Aorta (tissue), 5 donors: ENCODE results near the gene ADAM12. TPM values are rescaled to one million over a fixed set of nuclear protein-coding genes. Genes with fewer than 3 reads are reported as not detected.

Source experiments
- ATAC-seq: fragments of 200-7000 bp; cut with Tn5 transposase; one replicate; pipeline ENCODE4 v1.9.1; 2022; ENCODE audit warnings: moderate library complexity; ENCODE audit not compliant: low FRiP score
- DNase-seq, 2 donors: peaks; one replicate each; pipeline ENCODE4 v3.0.0-alpha.2; 2020
- H3K27ac ChIP-seq, 2 donors: one replicate each; pipeline ENCODE4 v1.5.1; 2013; ENCODE audit warnings: low read length in 2 of 2, mild to moderate bottlenecking in 2 of 2, moderate library complexity in 2 of 2, control low read depth in 1 of 2, inconsistent platforms in 1 of 2, low read depth in 1 of 2
- H3K27me3 ChIP-seq, 2 donors: one replicate each; pipeline ENCODE4 v1.6.1; 2013; ENCODE audit warnings: control low read depth in 1 of 2, low read length in 1 of 2, mild to moderate bottlenecking in 1 of 2, moderate library complexity in 1 of 2; ENCODE audit not compliant: insufficient read depth in 2 of 2, control insufficient read depth in 1 of 2
- H3K36me3 ChIP-seq, 2 donors: one replicate each; pipeline ENCODE4 v1.6.1; 2013; ENCODE audit warnings: control low read depth in 1 of 2, low read length in 1 of 2, mild to moderate bottlenecking in 1 of 2; ENCODE audit not compliant: insufficient read depth in 2 of 2, control insufficient read depth in 1 of 2
- H3K4me1 ChIP-seq, 2 donors: one replicate each; pipeline ENCODE4 v1.6.1; 2013; ENCODE audit warnings: low read length in 2 of 2, control low read depth in 1 of 2, mild to moderate bottlenecking in 1 of 2, moderate library complexity in 1 of 2; ENCODE audit not compliant: insufficient read depth in 2 of 2, control insufficient read depth in 1 of 2
- H3K4me3 ChIP-seq, 2 donors: one replicate each; pipeline ENCODE4 v1.5.1; 2013; ENCODE audit warnings: low read length in 2 of 2, control low read depth in 1 of 2, mild to moderate bottlenecking in 1 of 2
- H3K9me3 ChIP-seq: one replicate; pipeline ENCODE4 v1.6.1; 2013; ENCODE audit warnings: mild to moderate bottlenecking, low read length; ENCODE audit not compliant: control insufficient read depth
- WGBS, 2 donors: extraction: QIAGEN DNeasy Blood & Tissue Kit; methylation state at CpG; one replicate each; pipeline ENCODE4 v1.1.7; 2013; 5-methylcytosine and 5-hydroxymethylcytosine counted together
- intact Hi-C, 2 donors: fragments of 100-400 bp; cut with DNase I; formaldehyde crosslinking; loops; one replicate each; pipeline versions ENCODE4 v1.14.2 to v1.15.0; 2022
- polyA plus RNA-seq, 2 donors: library from polyadenylated mRNA; stranded (reverse); fragments of 200-250 nt; gene quantifications; one replicate each; pipeline ENCODE4 v1.2.3, GENCODE V29; 2013
- total RNA-seq, 2 donors: library from RNA; stranded (reverse); fragmentation: NEBNext Ultra II Directional; extraction: Animal tissue kit (Norgen Biotek cat#: 25700); gene quantifications; one replicate each; pipeline ENCODE4 v1.2.1, GENCODE V29; 2021
- donor health status: healthy with polysubstance abuse.
- donor health status: Bipolar disorder and iron deficiency.
- donor health status: DM: no; HTN: no; CAD: no.
- donor health status: DM: no; HTN: no; CAD: no.
- donor health status: DM: yes; HTN: yes; CAD: no.

Gene ADAM12
- total and polyA plus RNA-seq, 4 donors, result 0.13 to 9.4 (median 5.5) TPM; not detected in 1

GRCh38 chr10:126153711-126154628 lies 234.3 kb downstream of the ADAM12 start:
- Histone ChIP-seq H3K36me3 (no peaks in the 10 kb centered on the region), H3K9me3 (no peaks in the 10 kb centered on the region), H3K4me3 (no peak overlapping the region), H3K4me1 (no peaks in the 10 kb centered on the region), H3K27ac (no peak overlapping the region), H3K27me3 (no peaks in the 10 kb centered on the region)
- no peak for DNase-seq
- 63 to 77% methylated on average over 2 of the region's 2 CpGs for WGBS, 2 donors
- ATAC-seq, result no peak
- intact Hi-C loops, result no loop called here

DNA sequence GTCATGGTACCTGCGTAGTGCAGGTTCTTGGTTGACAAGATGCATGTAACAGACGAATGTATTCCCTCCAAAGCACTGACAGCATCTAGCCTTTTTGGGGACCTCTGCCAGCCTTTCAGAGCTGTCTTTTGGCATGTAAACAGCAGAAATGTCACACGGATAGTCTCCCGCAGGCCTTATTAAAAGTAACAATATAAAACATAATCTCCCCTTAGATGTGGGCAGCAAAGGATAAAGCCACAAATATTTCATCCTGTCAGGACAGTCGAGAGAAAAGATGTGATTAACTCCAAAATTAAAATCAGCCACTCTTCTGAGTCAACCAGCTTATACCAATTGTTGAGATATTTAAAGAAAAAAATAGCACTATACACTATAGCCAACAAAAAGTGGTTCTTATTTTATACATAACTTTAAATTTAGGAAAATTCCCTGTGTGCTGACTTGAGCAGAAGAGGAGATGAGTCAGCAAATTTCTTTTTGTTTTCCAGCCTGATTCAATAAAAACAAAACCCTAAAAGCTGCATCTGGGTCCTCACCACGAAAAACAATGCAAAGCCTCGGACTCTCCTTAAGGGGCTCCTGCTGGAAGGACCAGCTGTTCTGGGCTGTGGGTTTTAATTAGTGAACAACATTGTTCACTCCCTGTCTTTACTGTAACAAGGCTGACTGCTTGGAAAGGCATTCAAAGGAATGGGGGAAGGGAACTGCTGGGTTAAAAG lies 240.2 kb downstream of the ADAM12 start:
- intact Hi-C loops, result no loop called here
- Histone ChIP-seq H3K36me3 (no peaks in the 10 kb centered on the region), H3K27me3 (no peaks in the 10 kb centered on the region), H3K4me1 (no peaks in the 10 kb centered on the region), H3K27ac (no peak overlapping the region), H3K4me3 (no peak overlapping the region), H3K9me3 (no peaks in the 10 kb centered on the region)
- DNase-seq, result no peak
- WGBS, 2 donors, result 68 to 69% methylated on average over 7 of the region's 7 CpGs
- ATAC-seq, result no peak

- no peak for DNase-seq
- intact Hi-C loops, result no loop called here
- no peak for ATAC-seq
- no peak overlapping the region for H3K27ac ChIP-seq
- 95 to 98% methylated on average over 6 of the region's 6 CpGs for WGBS, 2 donors
- no peaks in the 10 kb centered on the region for H3K27me3 ChIP-seq
- H3K36me3 ChIP-seq, result no peaks in the 10 kb centered on the region
- H3K4me1 ChIP-seq, result no peaks in the 10 kb centered on the region
- H3K4me3 ChIP-seq, result no peak overlapping the region
- no peaks in the 10 kb centered on the region for H3K9me3 ChIP-seq
Observed at GRCh38 chr10:126146771-126147170, 241.5 kb downstream of the ADAM12 start.

- Histone ChIP-seq H3K4me1 (no peaks in the 10 kb centered on the region), H3K36me3 (no peaks in the 10 kb centered on the region), H3K27ac (no peak overlapping the region), H3K4me3 (no peak overlapping the region), H3K27me3 (no peaks in the 10 kb centered on the region), H3K9me3 (no peaks in the 10 kb centered on the region)
- WGBS, 2 donors, result 93 to 98% methylated on average over 2 of the region's 2 CpGs
- intact Hi-C loops, result no loop called here
- ATAC-seq, result no peak
- DNase-seq, result no peak
Observed at GRCh38 chr10:126143117-126143516, 245.2 kb downstream of the ADAM12 start.

- Histone ChIP-seq H3K27ac (no peak overlapping the region), H3K4me3 (no peak overlapping the region), H3K27me3 (no peaks in the 10 kb centered on the region), H3K36me3 (no peaks in the 10 kb centered on the region), H3K4me1 (no peaks in the 10 kb centered on the region), H3K9me3 (no peaks in the 10 kb centered on the region)
- intact Hi-C loops, result no loop called here
- DNase-seq (no peak), ATAC-seq (no peak)
- WGBS, 2 donors, result 93 to 96% methylated on average over 4 of the region's 4 CpGs
Observed at GRCh38 chr10:126140746-126141273, 247.5 kb downstream of the ADAM12 start.

- WGBS, 2 donors, result 51 to 75% methylated on average over 4 of the region's 4 CpGs
- intact Hi-C loops, result no loop called here
- ATAC-seq (no peak), DNase-seq (no peak)
- H3K27ac ChIP-seq, result no peak overlapping the region
- no peak overlapping the region for H3K4me3 ChIP-seq
- no peaks in the 10 kb centered on the region for H3K4me1 ChIP-seq
- no peaks in the 10 kb centered on the region for H3K9me3 ChIP-seq
- peaks cover 0 to 2% of the 10 kb centered on the region in 2 donors for H3K36me3 ChIP-seq
- no peaks in the 10 kb centered on the region for H3K27me3 ChIP-seq
Observed at GRCh38 chr10:126137562-126138221, 250.6 kb downstream of the ADAM12 start.

- Histone ChIP-seq H3K36me3 (peaks cover 0 to 2% of the 10 kb centered on the region in 2 donors), H3K27ac (no peak overlapping the region), H3K4me1 (no peaks in the 10 kb centered on the region), H3K27me3 (no peaks in the 10 kb centered on the region), H3K4me3 (no peak overlapping the region), H3K9me3 (no peaks in the 10 kb centered on the region)
- WGBS, 2 donors, result 60 to 76% methylated on average over 8 of the region's 8 CpGs
- no peak for DNase-seq
- no peak for ATAC-seq
- intact Hi-C loops, result no loop called here
Observed at GRCh38 chr10:126135941-126136595, 252.2 kb downstream of the ADAM12 start.

DNA sequence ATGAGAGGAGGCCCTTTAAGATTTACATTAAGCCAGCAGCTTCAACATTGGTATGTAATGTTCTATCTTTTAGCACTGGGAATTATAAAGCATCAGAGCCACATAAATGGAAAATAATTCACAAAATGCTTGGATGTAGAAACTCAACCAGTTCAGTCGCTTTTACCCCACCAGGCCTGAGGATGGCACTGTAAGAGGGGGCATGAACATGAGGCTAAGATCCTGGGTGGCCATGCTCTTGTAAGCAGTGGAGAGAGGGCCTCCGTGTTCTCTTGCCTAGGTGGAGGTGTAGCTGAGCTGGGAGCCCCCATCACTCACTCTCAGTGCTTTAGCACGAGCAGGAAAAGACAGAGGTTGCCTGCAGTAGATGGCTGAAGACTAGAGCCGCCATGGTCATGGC lies 253.1 kb downstream of the ADAM12 start:
- H3K9me3 ChIP-seq, result no peaks in the 10 kb centered on the region
- intact Hi-C loops, result no loop called here
- H3K4me1 ChIP-seq, result no peaks in the 10 kb centered on the region
- H3K4me3 ChIP-seq, result no peak overlapping the region
- ATAC-seq (no peak), DNase-seq (no peak)
- H3K27ac ChIP-seq, result no peak overlapping the region
- 86 to 88% methylated on average over 4 of the region's 4 CpGs for WGBS, 2 donors
- H3K27me3 ChIP-seq, result no peaks in the 10 kb centered on the region
- H3K36me3 ChIP-seq, result peaks cover 0 to 2% of the 10 kb centered on the region in 2 donors
